HepG2 (cell line): ENCODE measurements around the gene CKB. TPM values are rescaled to one million over a fixed set of nuclear protein-coding genes. Genes with fewer than 3 reads are reported as not detected.

Source experiments
- ATAC-seq: fragments of 200-7000 bp; cut with Tn5 transposase; 3 replicates; pipeline ENCODE4 v1.9.1; 2020; ENCODE audit warnings: mild to moderate bottlenecking, moderate library complexity
- BruUV-seq: library from RNA; stranded (reverse); fragments of 400-500 nt; replicated peaks from 2 replicates; lab custom pipeline; 2021; lab: Mats Ljungman, UMichigan
- CTCF ChIA-PET: fragments of 300-600 bp; formaldehyde crosslinking; extraction: SDS; loops from one replicate; lab custom pipeline; 2021; ENCODE audit warnings: low total read pairs, inconsistent platforms, low intra/inter-chr PET ratio; lab: Yijun Ruan, JAX
- POLR2A ChIA-PET: fragments of 350-600 bp; sonication (Branson Sonifier 250); formaldehyde crosslinking; loops from one replicate; lab custom pipeline; 2020; ENCODE audit warnings: antibody characterized with exemption, inconsistent platforms; lab: Yijun Ruan, JAX
- DNase-seq: peaks from one replicate; pipeline ENCODE4 v3.0.0-alpha.2; 2015; ENCODE audit warnings: low spot score
- FAIRE-seq: peaks from 3 replicates; lab custom pipeline; 2011; peaks lifted over from hg19 to GRCh38; lab: Jason Lieb, UNC
- H2AFZ ChIP-seq: one replicate; pipeline ENCODE4 v1.6.1; 2011; ENCODE audit warnings: low read length, inconsistent platforms
- H3K27ac ChIP-seq: fragments of 300-600 bp; 3 replicates; pipeline ENCODE4 v1.8.0; 2011; ENCODE audit warnings: mixed run types, mild to moderate bottlenecking, mixed read lengths, low read length, inconsistent platforms; ENCODE audit not compliant: insufficient read depth; ENCODE audit errors: extremely low read length
- H3K27me3 ChIP-seq, 2 experiments: fragments of 200-600 bp in 1 of 2; 2 replicates in 1 of 2; 3 replicates in 1 of 2; pipeline versions ENCODE4 v1.6.0 to v1.8.0; 2011; ENCODE audit warnings: low read length in 2 of 2, mild to moderate bottlenecking in 2 of 2, moderate library complexity in 2 of 2, inconsistent platforms in 1 of 2; ENCODE audit not compliant: insufficient read depth in 2 of 2, control insufficient read depth in 1 of 2
- H3K36me3 ChIP-seq, 2 experiments: fragments of 200-600 bp in 1 of 2; replicated peaks in 1 of 2; 2 replicates in 1 of 2; 3 replicates in 1 of 2; pipeline versions ENCODE4 v1.5.1 to v1.8.0; 2011; ENCODE audit warnings: low read length in 2 of 2, inconsistent platforms in 1 of 2; ENCODE audit not compliant: insufficient read depth in 2 of 2, control insufficient read depth in 1 of 2
- H3K4me1 ChIP-seq: 2 replicates; pipeline ENCODE4 v1.5.1; 2012; ENCODE audit warnings: low read length, inconsistent platforms; ENCODE audit not compliant: insufficient read depth
- H3K4me2 ChIP-seq: 2 replicates; pipeline ENCODE4 v1.6.0; 2011; ENCODE audit warnings: low read depth, low read length, inconsistent platforms
- H3K4me3 ChIP-seq, 3 experiments: fragments of 200-600 bp in 1 of 3; sonication (generic), shearing (Covaris generic) in 1 of 3; replicated peaks in 1 of 3; 2 replicates each; pipeline ENCODE4 v1.5.1; 2011 to 2016; ENCODE audit warnings: low read length in 3 of 3, inconsistent platforms in 2 of 3, low read depth in 2 of 3, mild to moderate bottlenecking in 2 of 3, control low read depth in 1 of 3, mixed read lengths in 1 of 3; ENCODE audit not compliant: insufficient read depth in 1 of 3
- H3K79me2 ChIP-seq: one replicate; pipeline ENCODE4 v1.6.1; 2011; ENCODE audit warnings: low read length, inconsistent platforms; ENCODE audit not compliant: insufficient read depth
- H3K9ac ChIP-seq: 2 replicates; pipeline ENCODE4 v1.6.0; 2011; ENCODE audit warnings: mild to moderate bottlenecking, low read depth, low read length, inconsistent platforms; ENCODE audit not compliant: insufficient read depth
- H3K9me3 ChIP-seq: 2 replicates; pipeline ENCODE4 v1.5.1; 2012; ENCODE audit warnings: mild to moderate bottlenecking, low read length
- H4K20me1 ChIP-seq: 2 replicates; pipeline ENCODE4 v1.6.0; 2011; ENCODE audit warnings: inconsistent platforms, mild to moderate bottlenecking, low read length, moderate library complexity; ENCODE audit not compliant: insufficient read depth
- MEIS1 ChIP-seq: sonication (generic); formaldehyde crosslinking; IDR thresholded peaks from 2 replicates; pipeline ENCODE4 v1.9.0; 2021; ENCODE audit warnings: mild to moderate bottlenecking, missing genetic modification reagents, moderate library complexity, borderline replicate concordance
- MLLT10 ChIP-seq: sonication (generic); formaldehyde crosslinking; IDR thresholded peaks from 2 replicates; pipeline ENCODE4 v1.4.0; 2020; ENCODE audit warnings: missing genetic modification reagents
- POLR2AphosphoS5 ChIP-seq: IDR thresholded peaks from 2 replicates; pipeline ENCODE4 v1.6.1; 2012; ENCODE audit warnings: low read depth, low read length
- RFX1 ChIP-seq: fragments of 450-650 bp; IDR thresholded peaks from 2 replicates; pipeline ENCODE4 v1.6.1; 2017
- SALL2 ChIP-seq: sonication (generic); formaldehyde crosslinking; IDR thresholded peaks from 2 replicates; pipeline ENCODE4 v1.8.1; 2023; ENCODE audit warnings: mild to moderate bottlenecking, missing genetic modification reagents, inconsistent platforms
- TARDBP ChIP-seq: sonication (generic); formaldehyde crosslinking; IDR thresholded peaks from 2 replicates; pipeline ENCODE4 v1.8.0; 2022; ENCODE audit warnings: mild to moderate bottlenecking, missing genetic modification reagents
- ZFP1 ChIP-seq: IDR thresholded peaks from 2 replicates; pipeline ENCODE4 v1.6.1; 2016
- ZNF343 ChIP-seq: sonication (generic); formaldehyde crosslinking; IDR thresholded peaks from 2 replicates; pipeline ENCODE4 v1.4.0; 2020; ENCODE audit warnings: mild to moderate bottlenecking, missing genetic modification reagents
- ZNF747 ChIP-seq: sonication (generic); formaldehyde crosslinking; IDR thresholded peaks from 2 replicates; pipeline ENCODE4 v1.8.1; 2023; ENCODE audit warnings: missing genetic modification reagents, mild to moderate bottlenecking, borderline replicate concordance
- ZNF75D ChIP-seq: sonication (generic); formaldehyde crosslinking; IDR thresholded peaks from 2 replicates; pipeline ENCODE4 v1.8.1; 2023; ENCODE audit warnings: missing genetic modification reagents, mild to moderate bottlenecking, borderline replicate concordance
- ZNF781 ChIP-seq: sonication (generic); formaldehyde crosslinking; IDR thresholded peaks from 2 replicates; pipeline ENCODE4 v1.5.1; 2020; ENCODE audit warnings: borderline replicate concordance, mild to moderate bottlenecking, missing genetic modification reagents; ENCODE audit errors: not compliant biosample characterization
- ZNF790 ChIP-seq: sonication (generic); formaldehyde crosslinking; IDR thresholded peaks from 2 replicates; pipeline ENCODE4 v1.8.0; 2022; ENCODE audit warnings: missing genetic modification reagents, mild to moderate bottlenecking, borderline replicate concordance
- WGBS: methylation state at CpG from one replicate; pipeline ENCODE4 v1.1.6; 2017; ENCODE audit warnings: low lambda C conversion rate; 5-methylcytosine and 5-hydroxymethylcytosine counted together
- in situ Hi-C: cut with HindIII; loops from 2 replicates; pipeline ENCODE4 v1.10.0; 2017; ENCODE audit warnings: low pct_unique_long_range_greater_than_20kb; ENCODE audit not compliant: extremely low pct_ligation_motif_present
- intact Hi-C: fragments of 100-400 bp; cut with micrococcal nuclease; formaldehyde crosslinking; loops from one replicate; pipeline ENCODE4 v1.10.0; 2022; ENCODE audit not compliant: unreplicated experiment
- polyA plus RNA-seq, 8 experiments: library from polyadenylated mRNA; depleted of rRNA in 3 of 8; stranded (reverse) in 7 of 8; unstranded in 1 of 8; fragments of >200 nt; fragmentation: Illumina TruSeq in 4 of 8; extraction: Trizol in 4 of 8; gene quantifications; 2 replicates each; pipeline versions ENCODE4 v1.2.1 to v1.2.3, GENCODE V29; 2011 to 2016; ENCODE audit warnings: low read depth in 4 of 8, missing spikeins in 1 of 8, mixed read lengths in 1 of 8; ENCODE audit not compliant: insufficient read depth in 1 of 8
- total RNA-seq, 5 experiments: library from RNA; depleted of rRNA; stranded (reverse); fragments of >200 nt; fragmentation: Illumina TruSeq; extraction: Trizol; gene quantifications; 2 replicates each; pipeline ENCODE4 v1.2.3, GENCODE V29; 2016; ENCODE audit warnings: low read depth in 1 of 5
- TF ChIP-seq, protein P1 (sequence below): sonication (generic); formaldehyde crosslinking; IDR thresholded peaks from 2 replicates; pipeline ENCODE4 v1.4.0; 2020; ENCODE audit warnings: missing genetic modification reagents
- TF ChIP-seq, protein P2 (sequence below): sonication (generic); formaldehyde crosslinking; IDR thresholded peaks from 2 replicates; pipeline ENCODE4 v1.5.1; 2020; ENCODE audit warnings: mild to moderate bottlenecking, missing genetic modification reagents, borderline replicate concordance
- TF ChIP-seq, protein P3 (sequence below): sonication (generic); formaldehyde crosslinking; IDR thresholded peaks from 2 replicates; pipeline ENCODE4 v1.4.0; 2020; ENCODE audit warnings: mild to moderate bottlenecking, missing genetic modification reagents, borderline replicate concordance

CKB gene
- total and polyA plus RNA-seq, 2 of the 13 experiments (the other 11 are each of a cell fraction or from before 2014, with no cell fraction given): 82.3 to 217 TPM

DNA sequence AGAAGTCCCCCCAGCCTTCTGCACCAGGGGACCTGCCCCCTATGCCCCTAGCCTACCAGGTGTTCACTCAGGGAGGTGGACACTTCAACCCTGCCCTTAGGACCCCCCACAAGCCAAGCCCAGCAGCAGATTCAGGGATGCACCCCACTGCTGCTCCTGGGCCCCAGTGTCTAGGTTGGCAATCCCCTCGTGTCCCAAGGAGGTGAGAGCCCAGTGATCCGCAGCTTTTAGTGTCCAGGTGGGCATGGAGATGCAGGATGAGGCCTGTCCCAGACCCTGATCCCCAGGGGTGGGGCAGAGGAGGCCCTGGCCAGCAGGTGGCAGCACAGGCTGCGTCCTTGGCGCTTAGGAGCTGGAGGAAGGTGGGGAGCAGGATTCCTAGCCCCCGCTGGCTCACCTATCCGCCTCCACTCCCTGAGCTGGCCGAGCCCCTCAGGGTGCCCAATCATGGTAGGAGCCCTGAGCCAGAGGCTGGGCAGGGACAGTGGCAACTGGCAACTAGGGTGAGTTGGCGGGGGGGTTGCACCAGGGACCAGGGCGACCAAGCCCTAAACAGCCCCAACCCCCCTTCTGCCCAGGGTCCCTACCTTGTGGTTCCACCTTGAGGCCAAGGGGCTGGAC, 4.1 kb downstream of the CKB start:
- H3K36me3 ChIP-seq: peaks cover 0 to 10% of the 10 kb centered on the region in 2 experiments; a peak in 3 of 5 replicates
- H3K4me1 ChIP-seq: peaks cover 39% of the 10 kb centered on the region
- H3K27ac ChIP-seq: no peak overlapping the region
- WGBS: 50% methylated on average over 2 of the region's 9 CpGs
- H3K27me3 ChIP-seq: no peaks in the 10 kb centered on the region
- CTCF ChIA-PET: interaction anchor here (0.9 to 3.0 kb wide), 4 partner anchors 19 to 31 kb away, joined by 3 to 38 read pairs (median 4); no protein-coding TSS in a partner anchor
- no peak overlapping the region for H2AFZ ChIP-seq
- H3K4me3 ChIP-seq: peak overlapping the region in 2 of 3 experiments; percentile 26 to 59; a peak in 4 of 6 replicates
- H3K9ac ChIP-seq: peak overlapping the region; percentile 38; the same call in 1 of the 2 replicates
- POLR2A ChIA-PET: interaction anchor here (1.2 to 3.1 kb wide), 3 partner anchors 10 to 23 kb away, joined by 3 to 24 read pairs (median 7); partner anchors contain the start of gene TRMT61A
- no peaks in the 10 kb centered on the region for H4K20me1 ChIP-seq
- BruUV-seq: no TSS peak
- peak overlapping the region; percentile 73 for H3K4me2 ChIP-seq
- peak; percentile 82 for ATAC-seq
- intact Hi-C loops (loop anchor here (1.0 kb wide), 1 partner anchor 28 kb away; no protein-coding TSS in a partner anchor), in situ Hi-C loops (no loop called here)
- peak; percentile 46 for FAIRE-seq
- DNase-seq: peak; percentile 51
- H3K9me3 ChIP-seq: no peaks in the 10 kb centered on the region
- peaks cover 4% of the 10 kb centered on the region for H3K79me2 ChIP-seq
- TF ChIP-seq ZNF781 (no peak), MLLT10 (CRISPR knock-in tag) (no peak), ZNF790 (CRISPR knock-in tag) (0 out of 2 replicates have a peak, but pooled peaks have one; percentile 45), TARDBP (peak; percentile 48; the same call in 1 of the 2 replicates), POLR2AphosphoS5 (peak; percentile 13; the same call in 1 of the 2 replicates), ZFP1 (no peak), ZNF343 (CRISPR knock-in tag) (no peak), ZNF747 (CRISPR knock-in tag) (0 out of 2 replicates have a peak, but pooled peaks have one; percentile 22), ZNF75D (CRISPR knock-in tag) (no peak), SALL2 (CRISPR knock-in tag) (0 out of 2 replicates have a peak, but pooled peaks have one; percentile 22), RFX1 (no peak), MEIS1 (CRISPR knock-in tag) (peak; percentile 26; the same call in 1 of the 2 replicates)
- TF ChIP-seq, protein P1, sequence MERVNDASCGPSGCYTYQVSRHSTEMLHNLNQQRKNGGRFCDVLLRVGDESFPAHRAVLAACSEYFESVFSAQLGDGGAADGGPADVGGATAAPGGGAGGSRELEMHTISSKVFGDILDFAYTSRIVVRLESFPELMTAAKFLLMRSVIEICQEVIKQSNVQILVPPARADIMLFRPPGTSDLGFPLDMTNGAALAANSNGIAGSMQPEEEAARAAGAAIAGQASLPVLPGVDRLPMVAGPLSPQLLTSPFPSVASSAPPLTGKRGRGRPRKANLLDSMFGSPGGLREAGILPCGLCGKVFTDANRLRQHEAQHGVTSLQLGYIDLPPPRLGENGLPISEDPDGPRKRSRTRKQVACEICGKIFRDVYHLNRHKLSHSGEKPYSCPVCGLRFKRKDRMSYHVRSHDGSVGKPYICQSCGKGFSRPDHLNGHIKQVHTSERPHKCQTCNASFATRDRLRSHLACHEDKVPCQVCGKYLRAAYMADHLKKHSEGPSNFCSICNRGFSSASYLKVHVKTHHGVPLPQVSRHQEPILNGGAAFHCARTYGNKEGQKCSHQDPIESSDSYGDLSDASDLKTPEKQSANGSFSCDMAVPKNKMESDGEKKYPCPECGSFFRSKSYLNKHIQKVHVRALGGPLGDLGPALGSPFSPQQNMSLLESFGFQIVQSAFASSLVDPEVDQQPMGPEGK (CRISPR knock-in tag): peak; percentile 97
- TF ChIP-seq, protein P2, sequence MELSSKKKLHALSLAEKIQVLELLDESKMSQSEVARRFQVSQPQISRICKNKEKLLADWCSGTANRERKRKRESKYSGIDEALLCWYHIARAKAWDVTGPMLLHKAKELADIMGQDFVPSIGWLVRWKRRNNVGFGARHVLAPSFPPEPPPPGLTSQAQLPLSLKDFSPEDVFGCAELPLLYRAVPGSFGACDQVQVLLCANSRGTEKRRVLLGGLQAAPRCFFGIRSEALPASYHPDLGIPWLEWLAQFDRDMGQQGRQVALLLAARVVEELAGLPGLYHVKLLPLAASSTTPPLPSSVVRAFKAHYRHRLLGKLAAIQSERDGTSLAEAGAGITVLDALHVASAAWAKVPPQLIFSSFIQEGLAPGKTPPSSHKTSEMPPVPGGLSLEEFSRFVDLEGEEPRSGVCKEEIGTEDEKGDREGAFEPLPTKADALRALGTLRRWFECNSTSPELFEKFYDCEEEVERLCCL (CRISPR knock-in tag): 0 out of 2 replicates have a peak, but pooled peaks have one; percentile 47
- TF ChIP-seq, protein P3, sequence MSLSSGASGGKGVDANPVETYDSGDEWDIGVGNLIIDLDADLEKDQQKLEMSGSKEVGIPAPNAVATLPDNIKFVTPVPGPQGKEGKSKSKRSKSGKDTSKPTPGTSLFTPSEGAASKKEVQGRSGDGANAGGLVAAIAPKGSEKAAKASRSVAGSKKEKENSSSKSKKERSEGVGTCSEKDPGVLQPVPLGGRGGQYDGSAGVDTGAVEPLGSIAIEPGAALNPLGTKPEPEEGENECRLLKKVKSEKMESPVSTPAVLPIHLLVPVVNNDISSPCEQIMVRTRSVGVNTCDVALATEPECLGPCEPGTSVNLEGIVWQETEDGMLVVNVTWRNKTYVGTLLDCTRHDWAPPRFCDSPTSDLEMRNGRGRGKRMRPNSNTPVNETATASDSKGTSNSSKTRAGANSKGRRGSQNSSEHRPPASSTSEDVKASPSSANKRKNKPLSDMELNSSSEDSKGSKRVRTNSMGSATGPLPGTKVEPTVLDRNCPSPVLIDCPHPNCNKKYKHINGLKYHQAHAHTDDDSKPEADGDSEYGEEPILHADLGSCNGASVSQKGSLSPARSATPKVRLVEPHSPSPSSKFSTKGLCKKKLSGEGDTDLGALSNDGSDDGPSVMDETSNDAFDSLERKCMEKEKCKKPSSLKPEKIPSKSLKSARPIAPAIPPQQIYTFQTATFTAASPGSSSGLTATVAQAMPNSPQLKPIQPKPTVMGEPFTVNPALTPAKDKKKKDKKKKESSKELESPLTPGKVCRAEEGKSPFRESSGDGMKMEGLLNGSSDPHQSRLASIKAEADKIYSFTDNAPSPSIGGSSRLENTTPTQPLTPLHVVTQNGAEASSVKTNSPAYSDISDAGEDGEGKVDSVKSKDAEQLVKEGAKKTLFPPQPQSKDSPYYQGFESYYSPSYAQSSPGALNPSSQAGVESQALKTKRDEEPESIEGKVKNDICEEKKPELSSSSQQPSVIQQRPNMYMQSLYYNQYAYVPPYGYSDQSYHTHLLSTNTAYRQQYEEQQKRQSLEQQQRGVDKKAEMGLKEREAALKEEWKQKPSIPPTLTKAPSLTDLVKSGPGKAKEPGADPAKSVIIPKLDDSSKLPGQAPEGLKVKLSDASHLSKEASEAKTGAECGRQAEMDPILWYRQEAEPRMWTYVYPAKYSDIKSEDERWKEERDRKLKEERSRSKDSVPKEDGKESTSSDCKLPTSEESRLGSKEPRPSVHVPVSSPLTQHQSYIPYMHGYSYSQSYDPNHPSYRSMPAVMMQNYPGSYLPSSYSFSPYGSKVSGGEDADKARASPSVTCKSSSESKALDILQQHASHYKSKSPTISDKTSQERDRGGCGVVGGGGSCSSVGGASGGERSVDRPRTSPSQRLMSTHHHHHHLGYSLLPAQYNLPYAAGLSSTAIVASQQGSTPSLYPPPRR: no peak
